H9 (cell line): Measurements from ENCODE around the gene STT3A. TPM values are rescaled to one million over a fixed set of nuclear protein-coding genes. Genes with fewer than 3 reads are reported as not detected.

Experiments used
- DNase-seq: peaks from one replicate; pipeline ENCODE4 v3.0.0-alpha.2; 2017
- H2AFZ ChIP-seq: one replicate; pipeline ENCODE4 v1.6.1; 2013; ENCODE audit warnings: mild to moderate bottlenecking, low read length, control low read depth, moderate library complexity
- H2AK5ac ChIP-seq: 2 replicates; pipeline ENCODE4 v1.6.1; 2013; ENCODE audit warnings: low read length, control low read depth, mixed read lengths; ENCODE audit not compliant: insufficient read length
- H2BK120ac ChIP-seq: one replicate; pipeline ENCODE4 v1.6.1; 2013; ENCODE audit warnings: low read depth, mild to moderate bottlenecking, low read length, control low read depth, inconsistent platforms; ENCODE audit not compliant: poor library complexity, severe bottlenecking
- H2BK12ac ChIP-seq: 2 replicates; pipeline ENCODE4 v1.6.1; 2013; ENCODE audit warnings: low read length, control low read depth, mixed read lengths, low read depth; ENCODE audit not compliant: insufficient read length
- H2BK15ac ChIP-seq: 2 replicates; pipeline ENCODE4 v1.6.1; 2013; ENCODE audit warnings: low read depth, low read length, control low read depth
- H2BK20ac ChIP-seq: one replicate; pipeline ENCODE4 v1.6.1; 2013; ENCODE audit warnings: low read depth, mild to moderate bottlenecking, low read length, control low read depth, inconsistent platforms; ENCODE audit not compliant: poor library complexity, severe bottlenecking
- H2BK5ac ChIP-seq: 2 replicates; pipeline ENCODE4 v1.6.1; 2013; ENCODE audit warnings: low read length, control low read depth, mixed read lengths; ENCODE audit not compliant: insufficient read length
- H3K14ac ChIP-seq: 2 replicates; pipeline ENCODE4 v1.6.1; 2013; ENCODE audit warnings: low read length, control low read depth; ENCODE audit not compliant: insufficient read depth
- H3K18ac ChIP-seq: 2 replicates; pipeline ENCODE4 v1.6.1; 2013; ENCODE audit warnings: low read depth, mild to moderate bottlenecking, mixed read lengths, low read length, control low read depth; ENCODE audit not compliant: insufficient read length
- H3K23ac ChIP-seq: 2 replicates; pipeline ENCODE4 v1.6.1; 2013; ENCODE audit warnings: low read length, control low read depth, mixed read lengths, low read depth; ENCODE audit not compliant: insufficient read length
- H3K23me2 ChIP-seq: 2 replicates; pipeline ENCODE4 v1.6.1; 2013; ENCODE audit warnings: low read depth, mild to moderate bottlenecking, mixed read lengths, low read length, control low read depth; ENCODE audit not compliant: insufficient read length, poor library complexity, severe bottlenecking
- H3K27ac ChIP-seq: 2 replicates; pipeline ENCODE4 v1.5.1; 2013; ENCODE audit warnings: low read length, control low read depth, mixed read lengths, low read depth; ENCODE audit not compliant: insufficient read length
- H3K27me3 ChIP-seq: 2 replicates; pipeline ENCODE4 v1.6.1; 2013; ENCODE audit warnings: low read length, control low read depth, inconsistent platforms; ENCODE audit not compliant: insufficient read depth
- H3K4ac ChIP-seq: 2 replicates; pipeline ENCODE4 v1.6.1; 2013; ENCODE audit warnings: low read depth, mild to moderate bottlenecking, control low read depth, inconsistent platforms, low read length, moderate library complexity
- H3K4me1 ChIP-seq: 2 replicates; pipeline ENCODE4 v1.6.1; 2013; ENCODE audit warnings: low read length, control low read depth, inconsistent platforms; ENCODE audit not compliant: insufficient read depth
- H3K4me2 ChIP-seq: 2 replicates; pipeline ENCODE4 v1.6.1; 2013; ENCODE audit warnings: low read length, control low read depth, mixed read lengths; ENCODE audit not compliant: insufficient read length, insufficient read depth
- H3K56ac ChIP-seq: 2 replicates; pipeline ENCODE4 v1.6.1; 2013; ENCODE audit warnings: low read depth, mild to moderate bottlenecking, mixed read lengths, low read length, control low read depth; ENCODE audit not compliant: insufficient read length
- H3K79me1 ChIP-seq: 2 replicates; pipeline ENCODE4 v1.6.1; 2013; ENCODE audit warnings: low read depth, mild to moderate bottlenecking, moderate library complexity, low read length, control low read depth, inconsistent platforms; ENCODE audit not compliant: insufficient read depth, poor library complexity, severe bottlenecking
- H3K79me2 ChIP-seq: 2 replicates; pipeline ENCODE4 v1.6.1; 2013; ENCODE audit warnings: low read length, control low read depth, inconsistent platforms; ENCODE audit not compliant: insufficient read depth
- H3K9ac ChIP-seq: 2 replicates; pipeline ENCODE4 v1.6.1; 2013; ENCODE audit warnings: low read length, control low read depth, mixed read lengths; ENCODE audit not compliant: insufficient read length; ENCODE audit errors: extremely low read depth
- H3K9me3 ChIP-seq: one replicate; pipeline ENCODE4 v1.6.1; 2013; ENCODE audit warnings: low read depth, low read length, inconsistent platforms; ENCODE audit not compliant: control insufficient read depth
- H3T11ph ChIP-seq: one replicate; pipeline ENCODE4 v1.6.1; 2013; ENCODE audit warnings: mild to moderate bottlenecking, low read length, control low read depth, inconsistent platforms
- H4K20me1 ChIP-seq: one replicate; pipeline ENCODE4 v1.6.1; 2013; ENCODE audit not compliant: control insufficient read depth, insufficient read length, insufficient read depth
- H4K5ac ChIP-seq: 2 replicates; pipeline ENCODE4 v1.6.1; 2013; ENCODE audit warnings: low read depth, mild to moderate bottlenecking, mixed read lengths, low read length, control low read depth; ENCODE audit not compliant: insufficient read length
- H4K8ac ChIP-seq: replicated peaks from 2 replicates; pipeline ENCODE4 v1.6.1; 2013; ENCODE audit warnings: low read length, control low read depth, mixed read lengths, low read depth; ENCODE audit not compliant: insufficient read length
- H4K91ac ChIP-seq: 2 replicates; pipeline ENCODE4 v1.6.1; 2013; ENCODE audit warnings: low read depth, mild to moderate bottlenecking, moderate library complexity, mixed read lengths, low read length, control low read depth; ENCODE audit not compliant: insufficient read length
- H3K27ac Mint-ChIP-seq, 3 experiments: 2 replicates in 2 of 3; 3 replicates in 1 of 3; pipeline ENCODE4 v1.8.0; 2020 to 2021; ENCODE audit warnings: mixed read lengths in 3 of 3, mild to moderate bottlenecking in 1 of 3, moderate library complexity in 1 of 3
- H3K27me3 Mint-ChIP-seq: 2 replicates; pipeline ENCODE4 v1.8.0; 2021; ENCODE audit warnings: low read depth, mild to moderate bottlenecking, moderate library complexity, mixed read lengths
- H3K36me3 Mint-ChIP-seq, 3 experiments: 2 replicates in 2 of 3; 3 replicates in 1 of 3; pipeline ENCODE4 v1.8.0; 2020 to 2021; ENCODE audit warnings: low read depth in 3 of 3, mixed read lengths in 3 of 3; ENCODE audit not compliant: insufficient read depth in 1 of 3
- H3K4me1 Mint-ChIP-seq, 2 experiments: 2 replicates each; pipeline ENCODE4 v1.8.0; 2020; ENCODE audit warnings: mixed read lengths in 2 of 2
- H3K4me3 Mint-ChIP-seq, 2 experiments: 2 replicates in 1 of 2; 3 replicates in 1 of 2; pipeline ENCODE4 v1.8.0; 2020 to 2021; ENCODE audit warnings: mild to moderate bottlenecking in 2 of 2, mixed read lengths in 2 of 2, moderate library complexity in 1 of 2
- H3K9me3 Mint-ChIP-seq, 2 experiments: 2 replicates in 1 of 2; 3 replicates in 1 of 2; pipeline ENCODE4 v1.8.0; 2020; ENCODE audit warnings: mild to moderate bottlenecking in 2 of 2, mixed read lengths in 2 of 2, moderate library complexity in 1 of 2
- WGBS: extraction: QIAGEN DNeasy Blood & Tissue Kit; methylation state at CpG from one replicate; pipeline ENCODE4 v1.1.7; 2013; ENCODE audit warnings: missing lambda C conversion rate, low lambda C conversion rate, mixed read lengths; ENCODE audit not compliant: insufficient read length; ENCODE audit errors: extremely low coverage; 5-methylcytosine and 5-hydroxymethylcytosine counted together
- total RNA-seq: library from RNA; stranded (reverse); gene quantifications from 2 replicates; pipeline ENCODE4 v1.2.1, GENCODE V29; 2021
- TF ChIP-seq, protein P1 (sequence below): fragments of 200-600 bp; sonication (generic); conservative IDR thresholded peaks from 3 replicates; pipeline ENCODE4 v1.8.0; 2021; ENCODE audit warnings: antibody characterized with exemption, mild to moderate bottlenecking

STT3A gene
- total RNA-seq, 1 experiment from 2014 or later = 128 TPM

DNA sequence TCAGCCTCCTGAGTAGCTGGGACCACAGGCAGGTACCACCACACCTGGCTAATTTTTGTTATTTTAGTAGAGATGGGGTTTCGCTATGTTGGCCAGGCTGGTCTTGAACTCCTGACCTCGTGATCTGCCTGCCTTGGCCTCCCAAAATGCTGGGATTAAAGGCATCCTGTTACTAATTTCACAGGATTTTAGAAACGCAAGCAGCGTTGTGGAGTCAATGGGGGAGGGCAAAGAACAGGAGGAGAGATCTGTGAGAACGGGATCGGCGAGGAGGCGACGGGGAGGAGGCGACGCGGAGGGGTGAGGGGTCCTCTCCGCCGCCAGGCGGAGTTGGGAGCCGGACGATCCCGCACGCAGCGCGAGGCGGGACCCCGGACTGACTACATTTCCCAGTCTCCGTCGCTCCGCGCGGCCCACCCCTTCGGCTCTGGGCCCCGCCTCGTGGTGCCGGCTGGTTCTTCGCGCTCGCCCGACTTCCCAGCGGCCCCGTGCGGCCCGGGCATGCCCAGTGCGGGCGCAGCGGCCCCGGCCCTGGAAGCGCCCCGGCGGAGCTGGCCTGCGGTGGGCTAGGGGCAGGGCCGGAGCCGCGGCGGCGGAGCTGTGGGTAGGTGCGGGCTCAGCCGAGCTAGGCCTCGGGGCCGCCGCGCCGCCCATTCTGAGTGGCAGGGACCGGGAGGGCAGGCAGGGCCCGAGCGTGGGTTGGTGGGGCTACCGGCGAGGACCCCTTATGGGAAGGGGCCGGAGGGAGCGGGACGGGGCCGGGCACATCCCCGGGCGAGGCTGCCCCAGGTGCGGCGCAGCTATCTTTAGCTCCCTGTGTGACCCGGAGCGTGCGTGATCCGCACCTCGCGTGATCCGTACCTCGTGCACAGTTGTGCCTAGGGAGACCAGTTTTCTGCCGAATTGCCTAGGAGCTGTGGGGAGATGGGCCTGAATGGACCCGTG, 23.4 kb upstream of the STT3A start, which contains the start of gene EI24:
EI24 (plus strand) TSS at position 508 of the 945 bp plus-strand sequence. CDS start 3,051 bp downstream, outside the sequence.
- H3K14ac ChIP-seq = peak within 1 kb of the TSS; percentile 65
- H3K23me2 ChIP-seq = no peaks in the 10 kb centered on the region
- peaks cover 4% of the 10 kb centered on the region for H3K79me1 ChIP-seq
- H3K4ac ChIP-seq = no peak within 1 kb of the TSS
- peak within 1 kb of the TSS; percentile 65 for H3K4me2 ChIP-seq
- no peak within 1 kb of the TSS for H3T11ph ChIP-seq
- H2BK20ac ChIP-seq = no peak within 1 kb of the TSS
- H3K27ac ChIP-seq = no peak within 1 kb of the TSS
- no peak within 1 kb of the TSS for H4K8ac ChIP-seq
- peak; percentile 95 for DNase-seq
- H4K91ac ChIP-seq = no peak within 1 kb of the TSS
- H3K36me3 Mint-ChIP-seq = peaks cover 18 to 26% (median 25%) of the 10 kb centered on the region in 3 experiments
- H3K9ac ChIP-seq = peak within 1 kb of the TSS; percentile 81
- no peak within 1 kb of the TSS for H2AK5ac ChIP-seq
- no peak within 1 kb of the TSS for H4K5ac ChIP-seq
- TF ChIP-seq, protein P1, sequence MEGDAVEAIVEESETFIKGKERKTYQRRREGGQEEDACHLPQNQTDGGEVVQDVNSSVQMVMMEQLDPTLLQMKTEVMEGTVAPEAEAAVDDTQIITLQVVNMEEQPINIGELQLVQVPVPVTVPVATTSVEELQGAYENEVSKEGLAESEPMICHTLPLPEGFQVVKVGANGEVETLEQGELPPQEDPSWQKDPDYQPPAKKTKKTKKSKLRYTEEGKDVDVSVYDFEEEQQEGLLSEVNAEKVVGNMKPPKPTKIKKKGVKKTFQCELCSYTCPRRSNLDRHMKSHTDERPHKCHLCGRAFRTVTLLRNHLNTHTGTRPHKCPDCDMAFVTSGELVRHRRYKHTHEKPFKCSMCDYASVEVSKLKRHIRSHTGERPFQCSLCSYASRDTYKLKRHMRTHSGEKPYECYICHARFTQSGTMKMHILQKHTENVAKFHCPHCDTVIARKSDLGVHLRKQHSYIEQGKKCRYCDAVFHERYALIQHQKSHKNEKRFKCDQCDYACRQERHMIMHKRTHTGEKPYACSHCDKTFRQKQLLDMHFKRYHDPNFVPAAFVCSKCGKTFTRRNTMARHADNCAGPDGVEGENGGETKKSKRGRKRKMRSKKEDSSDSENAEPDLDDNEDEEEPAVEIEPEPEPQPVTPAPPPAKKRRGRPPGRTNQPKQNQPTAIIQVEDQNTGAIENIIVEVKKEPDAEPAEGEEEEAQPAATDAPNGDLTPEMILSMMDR = peak; percentile 82
- H3K27me3 ChIP-seq = no peaks in the 10 kb centered on the region
- H3K18ac ChIP-seq = no peak within 1 kb of the TSS
- H3K79me2 ChIP-seq = no peaks in the 10 kb centered on the region; the same call in 1 of the 2 replicates
- no CpG with 5 or more reads among the region's 83 CpGs for WGBS
- H3K4me1 Mint-ChIP-seq = peaks cover 13% of the 10 kb centered on the region in 2 experiments
- H2BK5ac ChIP-seq = no peak within 1 kb of the TSS
- H3K9me3 Mint-ChIP-seq = peaks cover 13 to 16% of the 10 kb centered on the region in 2 experiments; a peak in 4 of 5 replicates
- H2BK120ac ChIP-seq = no peak within 1 kb of the TSS
- no peak within 1 kb of the TSS for H3K23ac ChIP-seq
- H3K4me3 Mint-ChIP-seq = peak within 1 kb of the TSS; percentile 82 to 89
- no peak within 1 kb of the TSS for H2BK12ac ChIP-seq
- no peaks in the 10 kb centered on the region; the same call in 1 of the 2 replicates for H3K27me3 Mint-ChIP-seq
- H4K20me1 ChIP-seq = no peaks in the 10 kb centered on the region
- H3K27ac Mint-ChIP-seq = peak within 1 kb of the TSS in 2 of 3 experiments; percentile 83 to 85; a peak in 3 of 7 replicates
- no peaks in the 10 kb centered on the region for H3K4me1 ChIP-seq
- no peak within 1 kb of the TSS for H3K56ac ChIP-seq
- H2AFZ ChIP-seq = no peak within 1 kb of the TSS
- no peak within 1 kb of the TSS for H2BK15ac ChIP-seq
- H3K9me3 ChIP-seq = no peaks in the 10 kb centered on the region
